Left lobe of liver (tissue), 2 donors: Measurements from ENCODE around the gene PTGIS. TPM values are rescaled to one million over a fixed set of nuclear protein-coding genes. Genes with fewer than 3 reads are reported as not detected.
A peak's percentile ranks its signal among the peaks of the same experiment; 100 is the strongest.

Experiments
- ATAC-seq: fragments of 200-7000 bp; cut with Tn5 transposase; one replicate; pipeline ENCODE4 v1.9.1; 2020; ENCODE audit warnings: mild to moderate bottlenecking, moderate library complexity
- DNase-seq: peaks from one replicate; pipeline ENCODE4 v3.0.0-alpha.2; 2020; ENCODE audit warnings: low spot score
- total RNA-seq: library from RNA; stranded (reverse); gene quantifications from one replicate; pipeline ENCODE4 v1.2.1, GENCODE V29; 2021
- donor health status: DM: no; HTN: no; CAD: no; lungs with moderate emphysema.
- donor health status: DM: no; HTN: yes; CAD: no.

PTGIS gene
- total RNA-seq, 1 donor from 2014 or later: 20.3 TPM

DNA sequence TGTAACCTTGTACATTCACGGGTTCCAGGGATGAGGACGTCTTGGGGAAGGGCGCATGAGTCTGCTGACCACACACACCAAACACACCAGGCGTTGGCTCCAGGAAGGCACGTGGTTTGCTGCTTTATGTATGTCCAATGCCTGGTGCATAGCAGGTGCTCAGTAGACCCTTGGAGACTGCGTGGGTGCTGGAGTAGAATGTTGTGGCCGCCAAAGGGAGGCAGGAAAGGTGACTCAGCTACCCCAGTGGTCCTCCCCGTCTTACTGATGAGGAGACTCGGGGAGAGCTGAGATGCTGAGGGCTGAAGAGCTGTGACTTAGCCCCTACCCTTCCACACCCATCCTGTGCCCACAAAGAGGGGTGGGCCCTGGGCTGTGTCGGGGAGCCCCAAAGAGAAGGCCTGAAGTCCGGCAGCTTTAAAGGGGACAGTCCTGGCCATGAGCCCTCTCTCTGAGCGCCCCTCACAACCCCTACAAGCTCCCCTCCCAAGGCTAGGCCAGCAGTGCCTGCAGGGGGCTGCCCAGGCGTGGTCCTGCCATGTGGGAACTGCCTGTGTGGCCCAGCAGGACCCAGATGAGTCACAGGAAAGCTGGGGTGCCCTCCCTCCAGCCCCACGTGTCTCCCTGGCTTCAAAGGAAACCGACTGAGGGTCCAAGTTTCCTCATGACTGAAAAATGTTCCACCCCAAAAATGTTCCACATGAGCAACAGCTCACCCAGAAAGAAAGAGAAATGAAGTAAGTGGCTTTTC lies 28.0 kb upstream of the PTGIS start:
- no peak for ATAC-seq
- DNase-seq: no peak

GRCh38 chr20:49595346-49595745 lies 27.4 kb upstream of the PTGIS start:
- no peak for ATAC-seq

GRCh38 chr20:49594931-49595315 lies 27.0 kb upstream of the PTGIS start:
- ATAC-seq (no peak), DNase-seq (no peak)

More at GRCh38 chr20:49595346-49595745, 27.4 kb upstream of the PTGIS start:
- DNase-seq: no peak

- DNase-seq (no peak), ATAC-seq (peak; percentile 58)
These were observed 26.4 kb upstream of the PTGIS start for GRCh38 chr20:49594143-49594930.

DNA sequence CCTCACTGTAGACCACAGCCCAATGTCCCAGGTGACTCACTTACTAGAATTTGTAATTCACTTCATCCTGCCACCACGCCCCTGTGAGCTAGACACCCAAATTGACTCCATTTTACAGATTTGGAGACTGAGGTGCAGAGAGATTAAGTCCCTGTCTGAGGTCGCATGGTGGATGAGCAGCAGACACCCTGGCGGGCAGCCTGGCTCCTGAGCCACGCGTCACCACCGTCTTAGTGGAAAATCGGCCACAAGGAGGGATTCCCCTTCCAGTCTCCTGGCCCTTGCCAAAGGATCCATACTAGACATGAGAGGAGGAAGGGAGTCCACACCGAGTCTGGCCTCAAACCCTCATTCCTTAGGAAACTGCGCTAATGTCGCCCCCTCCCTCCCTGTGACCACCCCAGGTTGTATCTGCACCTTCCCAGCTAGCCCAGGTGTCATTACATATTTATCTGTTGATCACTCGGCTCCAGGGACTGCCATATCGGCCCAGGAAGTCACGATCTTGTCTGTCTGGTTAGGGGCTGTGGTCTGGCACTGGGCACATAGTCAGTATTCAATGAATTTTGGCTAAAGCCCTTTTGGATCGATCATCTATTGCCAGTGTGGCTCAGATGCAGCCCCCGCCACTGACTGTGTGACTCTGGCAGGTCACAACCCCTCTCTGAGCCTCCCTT lies 25.7 kb upstream of the PTGIS start:
- no peak for ATAC-seq
- DNase-seq: no peak

GRCh38 chr20:49592120-49592519 lies 24.2 kb upstream of the PTGIS start:
- DNase-seq (no peak), ATAC-seq (no peak)

DNA sequence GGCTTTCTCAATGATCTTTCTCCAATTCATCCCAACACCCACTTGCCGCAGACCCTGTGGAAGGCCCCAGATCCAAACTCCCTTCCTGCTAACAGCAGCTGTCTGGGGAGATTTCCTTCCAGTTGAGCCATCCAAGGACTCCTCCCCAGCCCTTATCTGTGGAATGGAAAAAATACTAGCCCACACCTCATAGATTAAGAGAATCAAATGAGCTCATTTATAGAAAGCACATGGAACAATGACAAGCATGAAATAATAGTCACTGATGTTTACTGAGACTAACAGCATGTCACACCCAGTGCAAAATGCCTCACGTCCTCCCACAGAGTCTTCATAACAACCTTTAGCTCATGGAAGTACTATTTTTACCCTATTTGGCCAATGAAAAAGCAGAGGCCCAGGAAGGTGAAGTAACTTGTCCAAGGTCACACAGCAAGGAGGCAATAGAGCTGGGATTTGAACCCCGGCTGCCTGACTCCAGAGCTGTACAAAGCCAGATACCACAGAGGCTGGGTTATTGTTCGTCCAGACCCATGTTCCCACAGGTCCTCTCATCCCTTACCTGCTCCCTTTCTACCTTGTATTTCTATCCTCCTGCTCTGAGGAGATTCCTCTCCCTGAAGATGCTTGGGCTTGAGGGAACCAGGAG lies 23.4 kb upstream of the PTGIS start:
- ATAC-seq (peak; percentile 56), DNase-seq (no peak)

DNA sequence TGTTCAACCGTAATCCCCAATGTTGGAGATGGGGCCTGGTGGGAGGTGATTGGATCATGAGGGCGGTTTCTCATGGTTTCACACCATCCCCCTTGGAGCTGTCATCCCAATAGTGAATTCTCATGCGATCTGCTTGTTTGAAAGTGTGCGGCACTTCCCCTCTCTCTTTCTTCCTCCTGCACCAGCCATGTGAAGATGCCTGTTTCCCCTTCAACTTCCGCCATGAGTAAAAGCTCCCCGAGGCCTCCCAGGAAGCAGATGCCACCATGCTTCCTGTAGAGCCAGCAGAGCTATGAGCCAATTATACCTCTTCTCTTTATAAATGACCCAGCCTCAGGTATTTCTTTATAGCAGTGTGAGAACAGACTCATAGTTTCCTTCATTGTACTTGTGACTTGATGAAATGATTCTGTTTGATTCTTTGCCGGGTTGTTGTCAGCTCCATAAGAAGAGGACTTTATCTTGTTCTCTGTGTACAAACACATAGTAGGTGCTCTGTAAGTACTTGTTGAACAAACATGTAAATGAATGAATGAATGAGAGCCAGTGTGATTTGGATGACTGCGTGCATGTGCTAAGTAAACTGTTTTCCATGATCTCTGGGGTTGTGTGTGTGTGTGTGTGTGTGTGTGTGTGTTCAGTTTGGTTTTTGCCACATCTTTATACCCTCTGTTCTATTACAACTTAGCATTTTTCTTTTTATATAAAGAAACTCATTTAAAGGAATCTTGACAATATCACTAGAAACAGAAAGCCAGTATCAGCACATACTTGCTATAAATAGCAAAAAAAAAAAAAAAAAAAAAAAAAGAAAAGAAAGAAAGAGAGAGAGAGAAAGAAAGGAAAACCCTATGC lies 22.5 kb upstream of the PTGIS start:
- ATAC-seq (no peak), DNase-seq (no peak)

GRCh38 chr20:49589747-49590146 lies 21.8 kb upstream of the PTGIS start:
- DNase-seq (no peak), ATAC-seq (no peak)

DNA sequence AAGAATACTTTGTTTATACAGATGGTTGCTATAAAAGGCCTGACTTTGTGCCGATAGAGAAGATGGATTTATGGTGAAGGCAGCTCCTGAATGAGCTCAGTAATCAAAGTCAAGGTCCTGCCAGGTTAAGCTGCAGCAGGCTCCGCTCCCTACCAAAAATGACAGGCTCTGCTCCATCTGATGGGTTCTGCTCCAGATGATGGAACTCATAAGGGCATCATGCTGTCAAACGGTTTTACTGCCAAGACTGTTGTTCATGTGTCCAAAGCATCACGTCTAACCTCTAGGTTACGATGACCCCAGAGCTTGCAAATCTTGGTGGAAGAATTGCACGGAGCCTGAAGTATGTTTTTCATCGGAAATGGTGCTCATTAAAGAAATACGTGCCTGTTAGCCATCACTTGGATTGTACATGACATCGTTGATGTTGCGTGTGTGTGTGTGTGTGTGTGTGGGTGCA lies 19.2 kb upstream of the PTGIS start:
- no peak for ATAC-seq
- no peak for DNase-seq

- DNase-seq: no peak
- ATAC-seq: no peak
These were observed 17.8 kb upstream of the PTGIS start for GRCh38 chr20:49585585-49586245.

- DNase-seq: peak; percentile 67
- ATAC-seq: peak; percentile 56
These were observed 16.8 kb upstream of the PTGIS start for GRCh38 chr20:49584418-49585382.

DNA sequence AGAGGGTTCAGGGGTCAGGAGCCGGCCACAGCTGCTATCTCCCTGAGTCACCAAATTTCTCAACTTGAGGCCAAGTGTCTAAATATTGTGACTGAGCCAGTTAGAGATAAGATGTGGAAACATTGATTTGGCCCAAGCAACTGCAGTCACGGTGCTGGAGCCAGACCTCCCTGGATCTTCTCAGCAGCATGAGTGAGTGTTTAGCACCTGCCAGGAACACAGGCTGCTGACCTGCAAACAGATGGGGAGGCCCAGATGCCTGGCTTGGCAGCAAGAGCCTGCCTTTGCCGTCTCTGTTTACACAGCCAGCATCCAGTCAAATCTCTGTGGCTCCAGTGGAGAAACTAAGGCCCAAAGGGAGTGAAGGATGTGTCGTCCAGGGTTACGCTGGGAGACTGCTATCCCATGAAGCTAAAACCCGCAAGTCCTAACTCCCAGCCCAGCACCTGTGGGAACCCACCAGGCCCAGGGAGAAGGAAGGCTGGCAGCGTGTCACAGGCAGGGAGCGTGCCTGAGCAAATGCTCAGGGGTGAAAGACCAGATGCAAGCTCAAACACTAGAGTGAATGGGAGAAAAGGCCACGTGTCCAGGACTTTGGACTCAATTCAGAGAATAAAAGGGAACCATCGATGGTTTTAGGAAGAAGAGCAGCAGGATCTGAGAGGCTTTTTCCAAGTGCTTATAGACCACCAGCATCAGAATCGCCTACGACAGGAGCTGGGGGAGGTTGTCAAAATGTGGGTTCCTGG lies 15.9 kb upstream of the PTGIS start:
- DNase-seq (peak; percentile 94), ATAC-seq (peak; percentile 89)

GRCh38 chr20:49583343-49583668 lies 15.4 kb upstream of the PTGIS start:
- ATAC-seq: no peak
- DNase-seq: no peak

DNA sequence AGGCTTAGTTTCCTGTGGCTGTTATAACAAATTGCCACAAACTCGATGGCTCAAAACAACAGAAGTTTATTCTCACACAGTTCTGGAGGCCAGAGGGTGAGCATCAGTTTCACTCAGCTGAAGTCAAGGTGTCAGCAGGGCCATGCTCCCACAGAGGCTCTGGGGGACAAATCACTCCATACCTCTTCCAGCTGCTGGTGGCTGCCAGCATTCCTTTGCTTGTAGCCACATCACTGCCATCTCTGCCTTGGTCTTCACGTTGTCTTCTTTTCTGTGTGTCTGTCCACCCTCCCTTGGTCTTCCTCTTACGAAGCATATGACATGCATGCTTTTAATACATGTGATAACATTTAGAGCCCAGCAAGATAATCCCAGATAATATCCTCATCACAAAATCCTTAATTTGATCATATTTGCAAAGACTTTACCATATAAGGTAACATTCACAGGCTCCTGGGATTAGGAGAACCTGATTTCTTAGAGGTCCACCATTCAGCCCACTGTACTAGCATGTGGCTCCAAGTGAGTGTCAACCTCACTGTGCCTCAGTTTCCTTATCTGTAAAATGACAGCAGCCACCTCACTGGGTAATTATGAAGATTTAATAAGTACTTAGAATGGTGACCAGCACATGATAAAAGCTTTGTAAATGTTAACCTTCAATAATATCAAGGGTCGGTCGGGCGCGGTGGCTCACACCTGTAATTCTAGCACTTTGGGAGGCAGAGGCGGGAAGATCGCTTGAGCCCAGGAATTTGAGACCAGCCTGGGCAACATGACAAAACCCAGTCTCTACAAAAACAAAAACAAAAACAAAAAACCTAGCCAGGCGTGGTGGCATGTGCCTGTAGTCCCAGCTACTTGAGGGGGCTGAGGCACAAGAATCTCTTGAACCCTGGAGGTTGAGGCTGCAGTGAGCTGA lies 14.7 kb upstream of the PTGIS start:
- no peak for ATAC-seq

GRCh38 chr20:49581482-49581881 lies 13.5 kb upstream of the PTGIS start:
- no peak for ATAC-seq
- DNase-seq: no peak

More for the DNA sequence above, 14.7 kb upstream of the PTGIS start:
- no peak for DNase-seq

DNA sequence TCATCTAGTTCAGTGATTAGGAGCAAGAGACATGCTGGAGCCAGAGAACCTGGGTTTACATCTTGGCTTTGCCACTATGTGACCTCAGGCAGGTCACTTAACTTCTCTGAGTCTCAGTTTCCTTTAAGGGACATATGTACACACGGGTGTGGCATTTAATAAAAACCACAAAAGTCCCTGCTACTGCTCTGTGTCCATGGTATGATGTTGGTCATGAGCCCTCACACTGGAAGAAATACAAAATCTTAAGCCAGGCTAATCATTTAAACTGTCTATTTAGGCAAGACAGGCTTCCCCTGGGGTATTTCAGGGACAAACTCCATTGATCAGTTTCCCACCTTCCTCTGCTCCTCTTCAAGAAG lies 12.9 kb upstream of the PTGIS start:
- ATAC-seq (no peak), DNase-seq (no peak)
